PC-3 (cell line): ENCODE measurements around the gene CFAP46.

Experiments used
- CTCF ChIP-seq: fragments of 300-600 bp; sonication (generic); conservative IDR thresholded peaks from 2 replicates; pipeline ENCODE4 v1.5.1; 2017; ENCODE audit warnings: antibody characterized with exemption, low read depth, mild to moderate bottlenecking, low read length
- EZH2phosphoT487 ChIP-seq: fragments of 300-600 bp; sonication (generic); IDR thresholded peaks from 2 replicates; pipeline ENCODE4 v1.6.1; 2018; ENCODE audit warnings: mild to moderate bottlenecking, antibody characterized with exemption, low read length, borderline replicate concordance

DNA sequence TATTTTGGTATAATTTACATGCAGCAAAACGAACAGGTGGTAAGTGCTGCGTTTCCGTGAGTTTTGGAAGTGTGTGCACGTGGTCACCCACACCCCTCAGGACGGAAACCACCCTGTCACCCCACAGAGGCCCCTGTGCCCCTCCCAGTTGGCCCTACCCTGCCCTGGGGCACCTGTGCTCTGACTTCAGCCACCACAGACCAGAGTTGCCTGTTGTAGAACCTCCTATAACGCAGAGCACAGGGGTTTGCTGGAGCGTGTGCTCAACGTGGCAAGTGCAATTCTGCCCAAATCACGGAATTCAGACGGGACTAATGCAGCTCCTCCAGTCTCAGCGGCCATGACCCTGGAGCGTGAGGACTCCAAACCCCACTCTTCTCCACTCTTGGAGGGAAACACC is 9.6 kb upstream of the CFAP46 start:
- TF ChIP-seq CTCF (no peak), EZH2phosphoT487 (no peak)
